Endothelial cell (in vitro differentiated cells): ENCODE results near the gene MERTK. TPM values are rescaled to one million over a fixed set of nuclear protein-coding genes. Genes with fewer than 3 reads are reported as not detected.

Experiments used
- DNase-seq: peaks from one replicate; pipeline ENCODE4 v3.0.0; 2021; ENCODE audit warnings: low spot score
- H3K27ac Mint-ChIP-seq: one replicate; pipeline ENCODE4 v1.8.0; 2021; ENCODE audit warnings: mixed read lengths, inconsistent platforms; ENCODE audit not compliant: unreplicated experiment
- H3K27me3 Mint-ChIP-seq: one replicate; pipeline ENCODE4 v1.8.0; 2021; ENCODE audit warnings: mild to moderate bottlenecking, moderate library complexity, mixed read lengths, inconsistent platforms; ENCODE audit not compliant: unreplicated experiment
- H3K36me3 Mint-ChIP-seq: one replicate; pipeline ENCODE4 v1.8.0; 2021; ENCODE audit warnings: mild to moderate bottlenecking, low read depth, mixed read lengths, inconsistent platforms; ENCODE audit not compliant: unreplicated experiment
- H3K4me1 Mint-ChIP-seq: one replicate; pipeline ENCODE4 v1.8.0; 2021; ENCODE audit warnings: mild to moderate bottlenecking, mixed read lengths, inconsistent platforms; ENCODE audit not compliant: unreplicated experiment
- H3K4me3 Mint-ChIP-seq: one replicate; pipeline ENCODE4 v1.8.0; 2021; ENCODE audit warnings: mild to moderate bottlenecking, mixed read lengths, inconsistent platforms; ENCODE audit not compliant: unreplicated experiment
- H3K9me3 Mint-ChIP-seq: one replicate; pipeline ENCODE4 v1.8.0; 2021; ENCODE audit warnings: mixed read lengths, inconsistent platforms; ENCODE audit not compliant: unreplicated experiment
- total RNA-seq: library from RNA; stranded (reverse); fragmentation: NEBNext Ultra II Directional; extraction: Animal tissue kit (Norgen Biotek cat#: 25700); gene quantifications from one replicate; pipeline ENCODE4 v1.2.1, GENCODE V29; 2021; ENCODE audit not compliant: unreplicated experiment
- TF ChIP-seq, protein P1 (sequence below): fragments of 200-600 bp; sonication (generic); IDR thresholded peaks from one replicate; pipeline ENCODE4 v1.5.0; 2021; ENCODE audit warnings: antibody characterized with exemption; ENCODE audit not compliant: unreplicated experiment

Gene MERTK
- total RNA-seq, 1 donor from 2014 or later: 12.3 TPM

DNA sequence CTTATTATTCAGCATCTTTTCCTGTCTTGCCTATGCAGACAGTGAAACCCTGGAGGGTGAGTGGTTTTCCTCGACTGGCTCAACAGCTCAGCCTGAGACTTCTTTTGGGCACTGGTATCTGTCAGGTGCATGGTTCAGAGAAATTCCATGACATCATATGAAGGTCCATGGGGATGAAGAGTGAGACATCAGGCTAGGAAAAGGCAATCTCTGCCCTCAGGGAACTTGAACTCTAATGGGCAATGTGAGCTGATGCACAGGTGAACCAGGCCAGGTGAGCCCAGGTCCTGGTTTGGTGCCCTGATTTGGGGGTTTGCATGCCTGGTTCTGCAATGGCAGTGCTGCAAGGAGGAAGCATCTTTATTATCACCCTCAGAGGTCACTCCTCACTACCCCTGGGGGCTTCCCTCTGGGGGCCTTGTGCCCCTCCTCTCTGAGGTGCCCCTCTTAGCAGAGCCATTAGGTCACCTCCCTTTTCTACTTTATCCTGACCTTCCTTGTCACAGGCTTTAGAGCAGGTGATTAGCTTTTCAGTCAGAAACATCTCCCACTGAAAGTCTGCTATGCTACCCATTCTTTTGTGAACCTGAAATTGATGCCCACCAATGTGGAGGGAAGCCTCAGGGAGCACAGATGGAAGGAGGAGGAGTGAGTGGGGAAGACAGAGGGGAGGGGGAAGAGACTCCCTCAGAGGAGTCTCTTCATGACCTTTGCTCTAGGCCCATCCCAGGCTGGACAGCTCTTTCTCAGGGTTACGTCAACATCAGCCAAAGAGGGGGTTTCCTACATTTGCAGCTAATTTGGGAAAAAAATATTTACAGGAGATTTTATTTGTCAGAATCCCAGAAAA lies 47.3 kb downstream of the MERTK start:
- no peak overlapping the region for H3K27ac Mint-ChIP-seq
- peaks cover 20% of the 10 kb centered on the region for H3K36me3 Mint-ChIP-seq
- no peaks in the 10 kb centered on the region for H3K27me3 Mint-ChIP-seq
- peaks cover 6% of the 10 kb centered on the region for H3K4me1 Mint-ChIP-seq
- no peaks in the 10 kb centered on the region for H3K9me3 Mint-ChIP-seq
- TF ChIP-seq, protein P1, sequence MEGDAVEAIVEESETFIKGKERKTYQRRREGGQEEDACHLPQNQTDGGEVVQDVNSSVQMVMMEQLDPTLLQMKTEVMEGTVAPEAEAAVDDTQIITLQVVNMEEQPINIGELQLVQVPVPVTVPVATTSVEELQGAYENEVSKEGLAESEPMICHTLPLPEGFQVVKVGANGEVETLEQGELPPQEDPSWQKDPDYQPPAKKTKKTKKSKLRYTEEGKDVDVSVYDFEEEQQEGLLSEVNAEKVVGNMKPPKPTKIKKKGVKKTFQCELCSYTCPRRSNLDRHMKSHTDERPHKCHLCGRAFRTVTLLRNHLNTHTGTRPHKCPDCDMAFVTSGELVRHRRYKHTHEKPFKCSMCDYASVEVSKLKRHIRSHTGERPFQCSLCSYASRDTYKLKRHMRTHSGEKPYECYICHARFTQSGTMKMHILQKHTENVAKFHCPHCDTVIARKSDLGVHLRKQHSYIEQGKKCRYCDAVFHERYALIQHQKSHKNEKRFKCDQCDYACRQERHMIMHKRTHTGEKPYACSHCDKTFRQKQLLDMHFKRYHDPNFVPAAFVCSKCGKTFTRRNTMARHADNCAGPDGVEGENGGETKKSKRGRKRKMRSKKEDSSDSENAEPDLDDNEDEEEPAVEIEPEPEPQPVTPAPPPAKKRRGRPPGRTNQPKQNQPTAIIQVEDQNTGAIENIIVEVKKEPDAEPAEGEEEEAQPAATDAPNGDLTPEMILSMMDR: no peak
- H3K4me3 Mint-ChIP-seq: no peak overlapping the region
- no peak for DNase-seq

- peaks cover 6% of the 10 kb centered on the region for H3K4me1 Mint-ChIP-seq
- H3K27ac Mint-ChIP-seq: no peak overlapping the region
- no peak for DNase-seq
- no peaks in the 10 kb centered on the region for H3K27me3 Mint-ChIP-seq
- TF ChIP-seq, protein P1: no peak
- peak overlapping the region; percentile 34 for H3K4me3 Mint-ChIP-seq
- no peaks in the 10 kb centered on the region for H3K9me3 Mint-ChIP-seq
- peaks cover 20% of the 10 kb centered on the region for H3K36me3 Mint-ChIP-seq
Measured at GRCh38 chr2:111946294-111947114, 48.1 kb downstream of the MERTK start.

GRCh38 chr2:111947219-111947618 lies 48.8 kb downstream of the MERTK start:
- DNase-seq: no peak
- Mint-ChIP-seq H3K36me3 (peaks cover 20% of the 10 kb centered on the region), H3K27me3 (no peaks in the 10 kb centered on the region), H3K27ac (no peak overlapping the region), H3K4me1 (peaks cover 6% of the 10 kb centered on the region), H3K9me3 (no peaks in the 10 kb centered on the region), H3K4me3 (no peak overlapping the region)
- TF ChIP-seq, protein P1: no peak

DNA sequence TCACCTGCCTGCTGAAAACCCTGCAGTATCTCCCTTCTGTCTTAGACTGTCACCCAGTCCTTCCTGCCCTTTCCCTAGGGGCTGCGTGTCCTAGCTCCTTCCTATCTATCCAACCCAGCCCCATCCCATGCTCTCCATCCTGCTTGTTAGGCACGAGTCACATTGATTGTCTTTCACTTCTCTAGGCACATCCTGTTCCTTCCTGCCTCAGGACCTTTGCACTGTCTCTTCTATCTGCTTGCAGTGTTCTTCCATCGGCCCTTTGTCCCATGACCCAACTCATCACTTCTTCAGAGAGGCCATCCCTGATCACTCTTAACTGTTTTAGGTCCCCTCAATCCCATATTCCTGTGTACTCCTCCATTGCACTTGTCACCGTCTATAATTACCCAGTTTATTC lies 50.4 kb downstream of the MERTK start:
- H3K4me1 Mint-ChIP-seq: no peaks in the 10 kb centered on the region
- TF ChIP-seq, protein P1: no peak
- H3K4me3 Mint-ChIP-seq: peak overlapping the region; percentile 68
- no peaks in the 10 kb centered on the region for H3K27me3 Mint-ChIP-seq
- H3K27ac Mint-ChIP-seq: no peak overlapping the region
- H3K36me3 Mint-ChIP-seq: peaks cover 23% of the 10 kb centered on the region
- no peaks in the 10 kb centered on the region for H3K9me3 Mint-ChIP-seq
- DNase-seq: no peak
